Endothelial cell (in vitro differentiated cells): ENCODE measurements around the gene PRSS22. TPM values are rescaled to one million over a fixed set of nuclear protein-coding genes. Genes with fewer than 3 reads are reported as not detected.

Source experiments
- DNase-seq: peaks from one replicate; pipeline ENCODE4 v3.0.0; 2021; ENCODE audit warnings: low spot score
- H3K27ac Mint-ChIP-seq: one replicate; pipeline ENCODE4 v1.8.0; 2021; ENCODE audit warnings: mixed read lengths, inconsistent platforms; ENCODE audit not compliant: unreplicated experiment
- H3K27me3 Mint-ChIP-seq: one replicate; pipeline ENCODE4 v1.8.0; 2021; ENCODE audit warnings: mild to moderate bottlenecking, moderate library complexity, mixed read lengths, inconsistent platforms; ENCODE audit not compliant: unreplicated experiment
- H3K36me3 Mint-ChIP-seq: one replicate; pipeline ENCODE4 v1.8.0; 2021; ENCODE audit warnings: mild to moderate bottlenecking, low read depth, mixed read lengths, inconsistent platforms; ENCODE audit not compliant: unreplicated experiment
- H3K4me1 Mint-ChIP-seq: one replicate; pipeline ENCODE4 v1.8.0; 2021; ENCODE audit warnings: mild to moderate bottlenecking, mixed read lengths, inconsistent platforms; ENCODE audit not compliant: unreplicated experiment
- H3K4me3 Mint-ChIP-seq: one replicate; pipeline ENCODE4 v1.8.0; 2021; ENCODE audit warnings: mild to moderate bottlenecking, mixed read lengths, inconsistent platforms; ENCODE audit not compliant: unreplicated experiment
- H3K9me3 Mint-ChIP-seq: one replicate; pipeline ENCODE4 v1.8.0; 2021; ENCODE audit warnings: mixed read lengths, inconsistent platforms; ENCODE audit not compliant: unreplicated experiment
- total RNA-seq: library from RNA; stranded (reverse); fragmentation: NEBNext Ultra II Directional; extraction: Animal tissue kit (Norgen Biotek cat#: 25700); gene quantifications from one replicate; pipeline ENCODE4 v1.2.1, GENCODE V29; 2021; ENCODE audit not compliant: unreplicated experiment
- TF ChIP-seq, protein P1 (sequence below): fragments of 200-600 bp; sonication (generic); IDR thresholded peaks from one replicate; pipeline ENCODE4 v1.5.0; 2021; ENCODE audit warnings: antibody characterized with exemption; ENCODE audit not compliant: unreplicated experiment

PRSS22 gene
- total RNA-seq, 1 donor from 2014 or later, result 0.59 TPM

DNA sequence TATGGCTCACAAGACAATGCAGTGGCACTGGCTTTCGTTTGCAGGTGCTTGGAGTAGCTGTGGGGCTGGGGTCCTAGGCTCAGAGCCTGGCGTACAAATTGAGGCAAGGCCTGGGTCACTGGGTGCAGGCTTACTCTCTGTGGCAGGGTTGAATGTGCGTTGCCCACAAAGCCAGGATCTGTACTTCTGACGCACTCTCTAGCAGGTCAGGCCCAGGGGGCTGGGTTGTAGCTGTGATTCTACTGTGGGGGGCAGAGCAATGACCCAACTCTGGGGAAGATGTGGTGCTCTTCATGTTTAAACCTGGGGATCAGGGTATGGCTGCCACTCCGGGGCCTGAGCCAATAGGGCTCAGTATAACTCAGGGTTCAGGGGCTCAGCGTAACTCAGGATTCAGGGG, 47.3 kb downstream of the PRSS22 start:
- H3K4me3 Mint-ChIP-seq, result no peak overlapping the region
- peaks cover under 1% of the 10 kb centered on the region for H3K36me3 Mint-ChIP-seq
- peaks cover 5% of the 10 kb centered on the region for H3K27me3 Mint-ChIP-seq

DNA sequence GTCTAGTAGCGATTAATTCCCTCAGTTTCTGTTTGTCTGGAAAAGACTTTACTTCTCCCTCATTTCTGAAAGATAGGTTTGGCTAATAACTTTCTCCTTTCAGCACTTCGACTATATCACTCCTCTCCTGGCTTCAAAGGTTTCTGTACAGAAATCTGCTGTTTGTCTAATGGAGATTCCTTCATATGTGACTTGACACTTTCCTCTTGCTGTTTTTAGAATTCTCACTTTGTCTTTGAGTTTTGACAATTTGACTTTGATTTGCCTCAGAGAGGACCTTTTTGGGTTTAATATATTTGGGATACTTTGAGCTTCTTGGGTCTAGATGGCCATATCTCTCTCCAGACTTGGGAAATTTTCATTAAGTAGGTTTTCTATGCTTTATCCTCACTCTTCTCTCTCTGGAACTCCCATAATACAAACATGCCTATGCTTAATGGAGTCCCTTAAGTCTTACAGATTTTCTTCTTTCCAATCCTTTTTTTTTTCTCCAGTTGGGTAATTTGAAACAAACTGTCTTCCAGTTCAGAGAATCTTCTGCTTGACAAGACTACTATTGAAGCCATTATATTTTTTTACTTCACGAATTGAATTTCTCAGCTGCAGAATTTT, 48.7 kb downstream of the PRSS22 start:
- Mint-ChIP-seq H3K36me3 (peaks cover 4% of the 10 kb centered on the region), H3K27ac (no peak overlapping the region), H3K4me3 (no peak overlapping the region), H3K4me1 (no peaks in the 10 kb centered on the region), H3K27me3 (peaks cover 6% of the 10 kb centered on the region), H3K9me3 (no peaks in the 10 kb centered on the region)
- no peak for DNase-seq
- TF ChIP-seq, protein P1, sequence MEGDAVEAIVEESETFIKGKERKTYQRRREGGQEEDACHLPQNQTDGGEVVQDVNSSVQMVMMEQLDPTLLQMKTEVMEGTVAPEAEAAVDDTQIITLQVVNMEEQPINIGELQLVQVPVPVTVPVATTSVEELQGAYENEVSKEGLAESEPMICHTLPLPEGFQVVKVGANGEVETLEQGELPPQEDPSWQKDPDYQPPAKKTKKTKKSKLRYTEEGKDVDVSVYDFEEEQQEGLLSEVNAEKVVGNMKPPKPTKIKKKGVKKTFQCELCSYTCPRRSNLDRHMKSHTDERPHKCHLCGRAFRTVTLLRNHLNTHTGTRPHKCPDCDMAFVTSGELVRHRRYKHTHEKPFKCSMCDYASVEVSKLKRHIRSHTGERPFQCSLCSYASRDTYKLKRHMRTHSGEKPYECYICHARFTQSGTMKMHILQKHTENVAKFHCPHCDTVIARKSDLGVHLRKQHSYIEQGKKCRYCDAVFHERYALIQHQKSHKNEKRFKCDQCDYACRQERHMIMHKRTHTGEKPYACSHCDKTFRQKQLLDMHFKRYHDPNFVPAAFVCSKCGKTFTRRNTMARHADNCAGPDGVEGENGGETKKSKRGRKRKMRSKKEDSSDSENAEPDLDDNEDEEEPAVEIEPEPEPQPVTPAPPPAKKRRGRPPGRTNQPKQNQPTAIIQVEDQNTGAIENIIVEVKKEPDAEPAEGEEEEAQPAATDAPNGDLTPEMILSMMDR, result no peak

More for the DNA sequence above, 47.3 kb downstream of the PRSS22 start:
- H3K4me1 Mint-ChIP-seq, result no peaks in the 10 kb centered on the region
- TF ChIP-seq, protein P1, result no peak
- H3K27ac Mint-ChIP-seq, result no peak overlapping the region
- DNase-seq, result no peak
- no peaks in the 10 kb centered on the region for H3K9me3 Mint-ChIP-seq

DNA sequence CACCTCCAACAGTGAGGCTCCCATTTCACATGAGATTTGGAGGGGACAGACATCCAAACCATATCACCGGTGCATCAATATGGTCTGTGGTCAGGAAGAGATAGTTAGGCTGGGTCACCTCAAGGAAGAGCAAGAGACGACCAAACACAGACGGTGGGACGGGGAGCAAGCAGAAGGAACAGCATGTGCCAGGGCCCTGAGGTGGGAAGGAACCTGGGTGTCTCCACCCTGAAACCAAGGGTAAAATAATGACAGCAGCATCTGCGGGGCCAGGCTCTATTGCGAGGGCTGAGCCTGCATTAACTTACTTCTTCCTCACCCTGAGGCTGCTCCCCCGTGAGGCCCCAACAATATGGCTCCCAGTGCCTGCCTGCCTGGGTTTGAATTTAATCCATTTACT, 49.8 kb downstream of the PRSS22 start:
- peaks cover 4% of the 10 kb centered on the region for H3K36me3 Mint-ChIP-seq
- H3K4me1 Mint-ChIP-seq, result no peaks in the 10 kb centered on the region
- no peak for DNase-seq
- peaks cover 4% of the 10 kb centered on the region for H3K27me3 Mint-ChIP-seq
- H3K27ac Mint-ChIP-seq, result no peak overlapping the region
- H3K9me3 Mint-ChIP-seq, result no peaks in the 10 kb centered on the region
- TF ChIP-seq, protein P1, result no peak
- no peak overlapping the region for H3K4me3 Mint-ChIP-seq

DNA sequence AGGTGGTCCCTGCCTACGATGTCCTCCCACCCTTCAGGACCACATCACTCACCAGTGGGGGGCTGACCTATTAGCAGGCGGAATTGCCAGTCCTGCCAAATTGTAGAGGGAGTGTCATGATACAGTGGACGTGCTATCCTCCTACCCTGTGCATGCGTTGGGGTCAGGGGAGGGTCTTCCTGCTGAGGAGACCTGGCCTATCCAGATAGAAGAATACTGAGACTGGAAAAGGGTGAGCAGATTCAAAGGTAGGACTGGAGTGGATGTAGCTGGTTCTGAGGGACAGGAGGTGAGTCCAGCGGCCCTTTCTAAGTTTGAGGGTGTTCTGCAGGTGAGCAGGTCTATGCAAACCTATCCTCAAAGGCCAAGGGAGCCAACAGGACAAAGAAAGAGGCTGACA, 51.7 kb downstream of the PRSS22 start:
- peaks cover 4% of the 10 kb centered on the region for H3K27me3 Mint-ChIP-seq
- H3K36me3 Mint-ChIP-seq, result peaks cover 4% of the 10 kb centered on the region
- no peaks in the 10 kb centered on the region for H3K4me1 Mint-ChIP-seq
- H3K27ac Mint-ChIP-seq, result no peak overlapping the region
- no peak for DNase-seq
- H3K4me3 Mint-ChIP-seq, result no peak overlapping the region
- TF ChIP-seq, protein P1, result no peak
- no peaks in the 10 kb centered on the region for H3K9me3 Mint-ChIP-seq

DNA sequence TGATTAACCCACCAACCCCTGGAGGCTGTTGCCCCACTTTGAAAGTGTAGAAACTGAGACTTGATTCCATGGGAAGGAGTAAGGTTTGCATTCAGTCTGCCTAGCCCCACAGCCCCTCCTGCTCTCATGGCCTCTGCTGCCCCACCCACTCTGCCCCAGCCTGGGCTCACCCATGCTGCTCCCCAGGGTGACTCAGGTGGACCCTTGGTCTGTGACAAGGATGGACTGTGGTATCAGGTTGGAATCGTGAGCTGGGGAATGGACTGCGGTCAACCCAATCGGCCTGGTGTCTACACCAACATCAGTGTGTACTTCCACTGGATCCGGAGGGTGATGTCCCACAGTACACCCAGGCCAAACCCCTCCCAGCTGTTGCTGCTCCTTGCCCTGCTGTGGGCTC, 53.2 kb downstream of the PRSS22 start:
- no peaks in the 10 kb centered on the region for H3K4me1 Mint-ChIP-seq
- no peak for DNase-seq
- H3K4me3 Mint-ChIP-seq, result no peak overlapping the region
- no peaks in the 10 kb centered on the region for H3K9me3 Mint-ChIP-seq
- TF ChIP-seq, protein P1, result no peak
- H3K27ac Mint-ChIP-seq, result no peak overlapping the region
- peaks cover 4% of the 10 kb centered on the region for H3K36me3 Mint-ChIP-seq
- peaks cover 4% of the 10 kb centered on the region for H3K27me3 Mint-ChIP-seq
